Kidney (tissue), 14 donors: ENCODE measurements around the gene RBMS1. TPM values are rescaled to one million over a fixed set of nuclear protein-coding genes. Genes with fewer than 3 reads are reported as not detected.

Experiments
- DNase-seq, 5 donors: peaks; one replicate each; pipeline ENCODE4 v3.0.0-alpha.2; 2013 to 2020
- FAIRE-seq: peaks from 2 replicates; lab custom pipeline; 2012; peaks lifted over from hg19 to GRCh38; lab: Jason Lieb, UNC
- H3K27ac ChIP-seq, 2 donors: one replicate each; pipeline ENCODE4 v1.7.0; 2013; ENCODE audit warnings: low read depth in 2 of 2, low read length in 2 of 2, inconsistent platforms in 1 of 2
- H3K27me3 ChIP-seq: one replicate; pipeline ENCODE4 v1.7.1; 2013; ENCODE audit warnings: low read length, inconsistent platforms; ENCODE audit not compliant: control insufficient read depth, insufficient read depth
- H3K36me3 ChIP-seq, 3 donors: one replicate each; pipeline versions ENCODE4 v1.7.0 to v1.7.1; 2013; ENCODE audit warnings: low read length in 3 of 3, control low read depth in 1 of 3, inconsistent platforms in 1 of 3; ENCODE audit not compliant: insufficient read depth in 3 of 3, control insufficient read depth in 2 of 3
- H3K4me1 ChIP-seq, 3 donors: one replicate each; pipeline versions ENCODE4 v1.7.0 to v1.7.1; 2013; ENCODE audit warnings: low read length in 3 of 3, inconsistent platforms in 1 of 3, low read depth in 1 of 3; ENCODE audit not compliant: control insufficient read depth in 2 of 3, insufficient read depth in 2 of 3
- H3K4me3 ChIP-seq, 3 donors: one replicate each; pipeline versions ENCODE4 v1.7.0 to v1.8.1; 2013; ENCODE audit warnings: low read length in 3 of 3, control low read depth in 1 of 3, inconsistent platforms in 1 of 3
- H3K9ac ChIP-seq, 3 donors: one replicate each; pipeline versions ENCODE4 v1.7.0 to v1.7.1; 2013; ENCODE audit warnings: low read length in 3 of 3, control low read depth in 1 of 3, inconsistent platforms in 1 of 3
- H3K9me3 ChIP-seq, 3 donors: one replicate each; pipeline versions ENCODE4 v1.7.0 to v1.7.1; 2013; ENCODE audit warnings: low read length in 3 of 3, control low read depth in 1 of 3, inconsistent platforms in 1 of 3; ENCODE audit not compliant: control insufficient read depth in 2 of 3, insufficient read depth in 1 of 3
- CTCF ChIP-seq: IDR thresholded peaks from 3 replicates; pipeline ENCODE4 v1.5.1; 2012; ENCODE audit warnings: mild to moderate bottlenecking, moderate library complexity, borderline replicate concordance; ENCODE audit not compliant: insufficient read depth; ENCODE audit errors: extremely low read depth
- intact Hi-C: fragments of 100-400 bp; cut with DNase I; formaldehyde crosslinking; loops from one replicate; pipeline ENCODE4 v1.11.1; 2022
- polyA plus RNA-seq: library from polyadenylated mRNA; stranded (reverse); fragments of 350-450 nt; fragmentation: Illumina TruSeq; extraction: RNeasy Lipid Tissue Mini Kit (QIAGEN cat#74804); gene quantifications from one replicate; pipeline ENCODE4 v1.2.3, GENCODE V29; 2014; ENCODE audit warnings: low read depth, low replicate concordance; ENCODE audit not compliant: insufficient read depth
- total RNA-seq: library from RNA; stranded (reverse); fragmentation: NEBNext Ultra II Directional; extraction: Animal tissue kit (Norgen Biotek cat#: 25700); gene quantifications from one replicate; pipeline ENCODE4 v1.2.1, GENCODE V29; 2021
- donor health status: control.
- donor health status: control.
- donor health status: control.
- donor health status: control.
- donor health status: control.
- donor health status: DM: yes; HTN: yes; CAD: no.
- donor health status: Normal renal cell carcinoma (clear cell type).

The RBMS1 gene
- total and polyA plus RNA-seq, 2 donors from 2014 or later = 25.6 to 94.8 TPM

GRCh38 chr2:160380000-160380570, 113.5 kb downstream of the RBMS1 start:
- Histone ChIP-seq H3K27me3 (no peaks in the 10 kb centered on the region), H3K9me3 (no peaks in the 10 kb centered on the region), H3K9ac (no peak overlapping the region), H3K27ac (peak overlapping the region; percentile 12 to 30), H3K4me1 (peaks cover 0 to 20% (median 17%) of the 10 kb centered on the region in 3 donors), H3K36me3 (no peaks in the 10 kb centered on the region), H3K4me3 (no peak overlapping the region)
- no peak for FAIRE-seq
- DNase-seq = no peak
- no peak for TF ChIP-seq CTCF
- intact Hi-C loops = no loop called here

GRCh38 chr2:160379399-160379798, 114.2 kb downstream of the RBMS1 start:
- Histone ChIP-seq H3K27ac (no peak overlapping the region), H3K27me3 (no peaks in the 10 kb centered on the region), H3K36me3 (no peaks in the 10 kb centered on the region), H3K9ac (no peak overlapping the region), H3K4me1 (peaks cover 0 to 22% (median 17%) of the 10 kb centered on the region in 3 donors), H3K4me3 (no peak overlapping the region), H3K9me3 (no peaks in the 10 kb centered on the region)
- no peak for DNase-seq
- FAIRE-seq = no peak
- intact Hi-C loops = no loop called here
- no peak for TF ChIP-seq CTCF

- H3K9me3 ChIP-seq = no peaks in the 10 kb centered on the region
- no peak overlapping the region for H3K9ac ChIP-seq
- DNase-seq (no peak), FAIRE-seq (no peak)
- peaks cover 3 to 33% (median 24%) of the 10 kb centered on the region in 3 donors for H3K4me1 ChIP-seq
- H3K36me3 ChIP-seq = no peaks in the 10 kb centered on the region
- H3K27me3 ChIP-seq = no peaks in the 10 kb centered on the region
- H3K27ac ChIP-seq = no peak overlapping the region
- no peak overlapping the region for H3K4me3 ChIP-seq
- intact Hi-C loops = no loop called here
- no peak for TF ChIP-seq CTCF
Measured at GRCh38 chr2:160377204-160377995, 116.2 kb downstream of the RBMS1 start.
